ENCODE measurements around the gene USO1. TPM values are rescaled to one million over a fixed set of nuclear protein-coding genes. Genes with fewer than 3 reads are reported as not detected.
"Not testable (repeated sequence)": the region's sequence is repeated elsewhere in the genome, so short reads cannot be mapped to it uniquely, and the experiment has no call there.

Gene USO1
- total RNA-seq, 4 donors from 2014 or later, result 49.0 to 79.2 (median 69.8) TPM

DNA sequence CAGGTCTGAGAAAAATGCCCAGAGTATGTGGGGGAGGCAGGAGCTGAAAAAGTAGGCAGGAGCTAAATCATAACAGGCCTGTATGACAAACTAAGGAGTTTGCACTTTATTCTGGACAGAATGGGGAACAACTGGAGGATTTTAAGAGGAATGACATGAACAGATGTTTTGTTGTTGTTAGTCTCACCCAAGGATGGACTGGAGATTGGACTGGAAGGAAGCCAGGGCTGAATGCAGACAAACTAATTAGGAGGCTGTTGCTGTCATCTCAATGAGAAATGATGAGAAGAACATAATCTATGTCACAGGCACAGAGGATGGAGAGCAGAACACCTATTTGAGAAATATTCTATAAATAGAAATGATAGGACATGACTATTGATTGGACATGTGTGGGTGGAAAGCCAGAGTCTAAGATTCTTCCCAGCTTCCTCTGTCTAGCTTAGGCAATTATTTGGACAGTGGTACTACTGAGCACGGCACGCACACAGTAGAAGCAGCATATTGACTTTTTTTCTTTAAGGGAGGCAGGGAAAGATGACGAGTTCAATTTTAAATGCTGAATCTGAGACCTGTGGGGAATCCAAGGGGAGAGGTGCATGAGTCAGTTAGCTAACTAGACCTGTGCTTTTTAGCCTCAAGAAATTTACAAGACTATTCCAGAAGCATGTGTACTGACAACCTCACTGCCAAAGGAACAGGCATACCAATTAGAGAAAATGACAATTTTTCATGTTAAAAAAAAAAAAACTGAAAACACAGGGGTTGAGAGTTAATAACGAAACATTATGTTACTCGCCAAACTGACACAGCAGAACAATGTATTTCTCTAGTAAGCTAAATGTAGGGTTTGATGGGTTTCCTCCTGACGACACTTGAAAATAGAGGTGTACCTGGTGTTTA lies 963 bp upstream of the USO1 start:
- Histone ChIP-seq H3K27me3 (no peaks in the 10 kb centered on the region), H3K27ac (peak overlapping the region; percentile 97 to 100 (median 100)), H3K9me3 (no peaks in the 10 kb centered on the region), H3K4me3 (peak overlapping the region; percentile 82 to 100 (median 92)), H3K4me1 (peaks cover 10 to 59% (median 29%) of the 10 kb centered on the region in 3 donors), H3K36me3 (no peaks in the 10 kb centered on the region)
- DNase-seq, result no peak
- 0 to 1% methylated on average over 6 of the region's 6 CpGs for WGBS, 2 donors
- TF ChIP-seq, protein P1, sequence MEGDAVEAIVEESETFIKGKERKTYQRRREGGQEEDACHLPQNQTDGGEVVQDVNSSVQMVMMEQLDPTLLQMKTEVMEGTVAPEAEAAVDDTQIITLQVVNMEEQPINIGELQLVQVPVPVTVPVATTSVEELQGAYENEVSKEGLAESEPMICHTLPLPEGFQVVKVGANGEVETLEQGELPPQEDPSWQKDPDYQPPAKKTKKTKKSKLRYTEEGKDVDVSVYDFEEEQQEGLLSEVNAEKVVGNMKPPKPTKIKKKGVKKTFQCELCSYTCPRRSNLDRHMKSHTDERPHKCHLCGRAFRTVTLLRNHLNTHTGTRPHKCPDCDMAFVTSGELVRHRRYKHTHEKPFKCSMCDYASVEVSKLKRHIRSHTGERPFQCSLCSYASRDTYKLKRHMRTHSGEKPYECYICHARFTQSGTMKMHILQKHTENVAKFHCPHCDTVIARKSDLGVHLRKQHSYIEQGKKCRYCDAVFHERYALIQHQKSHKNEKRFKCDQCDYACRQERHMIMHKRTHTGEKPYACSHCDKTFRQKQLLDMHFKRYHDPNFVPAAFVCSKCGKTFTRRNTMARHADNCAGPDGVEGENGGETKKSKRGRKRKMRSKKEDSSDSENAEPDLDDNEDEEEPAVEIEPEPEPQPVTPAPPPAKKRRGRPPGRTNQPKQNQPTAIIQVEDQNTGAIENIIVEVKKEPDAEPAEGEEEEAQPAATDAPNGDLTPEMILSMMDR (IDR thresholded peaks at IDR 0.05), result no peak
- TF ChIP-seq POLR2A (IDR thresholded peaks at IDR 0.05), result no peak
- intact Hi-C loops (cut with DNase I), result loop anchor here (5.0 kb wide), 1 partner anchor 51 kb away; the partner anchor contains the start of gene G3BP2

DNA sequence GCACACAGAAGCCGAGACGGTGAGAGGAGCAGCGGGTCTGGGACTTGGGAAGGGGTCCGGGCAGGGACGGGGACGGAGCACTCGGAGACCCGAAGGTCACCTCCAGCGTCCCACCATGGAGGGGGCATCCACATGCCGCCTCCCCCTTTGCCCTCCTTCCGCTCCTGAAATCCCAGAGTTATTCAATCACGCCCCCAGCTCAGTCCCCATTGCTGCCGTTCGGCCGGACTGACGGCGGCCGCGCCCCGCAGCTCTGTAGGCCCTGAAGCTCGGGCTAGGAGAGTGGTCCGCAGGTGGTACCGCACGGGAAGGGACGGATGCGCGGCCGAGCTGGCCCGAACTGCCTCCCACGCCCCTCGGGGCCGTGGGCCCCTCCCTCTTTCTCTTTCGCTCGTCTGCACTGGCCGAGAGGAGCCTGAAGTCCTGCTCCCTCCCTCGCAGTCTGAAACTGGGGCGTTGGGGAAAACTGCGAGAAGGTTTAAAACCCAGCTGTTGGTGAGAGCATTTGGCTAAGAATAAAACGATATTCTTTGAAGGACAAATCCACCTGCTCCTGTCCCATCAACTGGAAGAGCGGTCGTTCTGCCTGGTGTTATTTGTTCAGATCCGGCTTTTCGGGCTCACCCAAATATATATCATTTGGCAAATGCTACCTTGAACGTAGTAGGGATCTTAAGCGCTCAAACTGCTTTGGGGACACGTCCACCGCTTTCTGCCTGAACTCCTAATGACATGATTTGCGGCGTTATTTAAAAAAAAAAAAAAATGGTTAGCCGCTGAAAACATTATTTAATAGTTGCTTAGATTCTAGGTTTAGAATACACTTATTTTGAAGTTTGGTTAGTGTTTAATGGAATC lies 719 bp downstream of the USO1 start:
- Histone ChIP-seq H3K27ac (peak overlapping the region; percentile 97 to 100 (median 100)), H3K27me3 (no peaks in the 10 kb centered on the region), H3K9me3 (no peaks in the 10 kb centered on the region), H3K4me1 (peaks cover 10 to 71% (median 36%) of the 10 kb centered on the region in 3 donors), H3K36me3 (no peaks in the 10 kb centered on the region), H3K4me3 (peak overlapping the region; percentile 82 to 100 (median 92))
- peak; percentile 11 for DNase-seq
- intact Hi-C loops (cut with DNase I), result loop anchor here (5.0 kb wide), 1 partner anchor 53 kb away; the partner anchor contains the start of gene G3BP2
- 1 to 3% methylated on average over 22 to 23 of the region's 50 CpGs for WGBS, 2 donors
- TF ChIP-seq POLR2A (IDR thresholded peaks at IDR 0.05), result peak in 1 of 4 donors; percentile 33
- TF ChIP-seq, protein P1 (IDR thresholded peaks at IDR 0.05), result no peak

DNA sequence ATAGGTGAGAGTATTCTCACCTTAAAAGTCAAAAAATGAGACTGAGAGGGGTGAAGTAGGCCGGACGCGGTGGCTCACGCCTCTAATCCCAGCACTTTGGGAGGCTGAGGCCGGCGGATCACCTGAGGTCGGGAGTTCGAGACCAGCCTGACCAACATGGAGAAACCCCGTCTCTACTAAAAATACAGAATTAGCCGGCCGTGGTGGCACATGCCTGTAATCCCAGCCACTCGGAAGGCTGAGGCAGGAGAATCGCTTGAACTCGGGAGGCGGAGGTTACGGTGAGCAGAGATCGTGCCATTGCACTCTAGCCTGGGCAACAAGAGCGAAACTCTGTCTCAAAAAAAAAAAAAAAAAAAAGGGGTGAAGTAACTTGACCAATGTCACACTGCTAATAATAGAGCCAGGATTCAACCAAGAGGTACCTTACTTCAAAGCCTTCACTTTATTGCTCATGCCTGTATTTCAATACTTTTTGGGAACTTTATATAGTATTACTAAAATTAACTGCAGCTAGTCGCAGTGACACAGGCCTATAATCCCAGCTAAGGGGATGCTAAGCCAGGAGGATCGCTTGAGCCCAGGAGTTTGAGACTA lies 1.7 kb downstream of the USO1 start:
- peak overlapping the region; percentile 19 to 100 (median 100) for H3K27ac ChIP-seq
- H3K4me3 ChIP-seq, result peak overlapping the region; percentile 82 to 100 (median 92)
- intact Hi-C loops (cut with DNase I); DNase-seq; H3K27me3 ChIP-seq; H3K36me3 ChIP-seq; H3K9me3 ChIP-seq: not testable (repeated sequence)
- peaks cover 10 to 76% (median 38%) of the 10 kb centered on the region in 3 donors for H3K4me1 ChIP-seq
- WGBS, 2 donors, result 61 to 70% methylated on average over 15 to 18 of the region's 20 CpGs

DNA sequence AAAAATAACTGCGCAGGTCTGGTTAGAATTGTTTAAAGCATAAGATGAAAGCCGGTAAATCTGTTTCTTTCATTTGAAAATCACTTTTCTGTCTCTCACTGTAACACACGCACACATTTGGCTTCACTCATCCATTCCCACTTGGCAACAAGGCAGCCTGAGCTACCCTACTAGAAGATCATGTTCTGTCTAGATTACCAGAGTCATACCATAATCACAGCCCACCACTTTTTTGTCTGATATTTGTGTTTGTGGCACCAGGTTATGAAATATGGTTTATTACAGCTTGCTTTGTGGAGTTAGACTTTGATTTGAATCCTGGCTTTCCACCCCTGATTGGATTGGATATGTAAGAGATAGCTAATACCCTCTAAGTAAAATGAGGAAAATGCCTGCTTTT lies 2.2 kb downstream of the USO1 start:
- no peaks in the 10 kb centered on the region for H3K36me3 ChIP-seq
- WGBS, 2 donors, result 48 to 53% methylated on average over 3 of the region's 3 CpGs
- no peaks in the 10 kb centered on the region for H3K27me3 ChIP-seq
- H3K27ac ChIP-seq, result peak overlapping the region in 3 of 4 donors; percentile 17 to 32 (median 19)
- peaks cover 10 to 76% (median 38%) of the 10 kb centered on the region in 3 donors for H3K4me1 ChIP-seq
- peak overlapping the region in 2 of 4 donors; percentile 85 to 99 for H3K4me3 ChIP-seq
- intact Hi-C loops (cut with DNase I), result no loop called here
- no peak for DNase-seq
- TF ChIP-seq, protein P1 (IDR thresholded peaks at IDR 0.05), result no peak
- TF ChIP-seq POLR2A (IDR thresholded peaks at IDR 0.05), result no peak
- H3K9me3 ChIP-seq, result no peaks in the 10 kb centered on the region

DNA sequence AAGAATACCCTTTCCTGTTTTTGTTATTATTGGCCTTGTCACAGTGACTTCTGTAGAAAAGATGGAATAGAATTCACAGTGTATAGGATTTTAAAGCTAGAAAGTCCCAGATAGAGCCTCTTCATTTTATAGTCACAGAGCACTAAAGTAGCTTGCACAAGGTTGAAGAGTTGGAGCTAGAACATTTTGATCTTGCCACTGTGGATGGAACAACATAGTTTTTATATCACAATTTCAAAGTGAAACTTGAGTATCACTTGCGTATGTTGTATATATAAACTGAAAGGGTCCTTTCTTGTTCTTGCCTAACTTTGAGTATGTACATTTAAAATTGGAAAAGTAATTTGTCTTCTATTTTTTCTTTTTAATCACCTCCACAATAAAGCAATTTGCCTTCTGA lies 2.7 kb downstream of the USO1 start:
- Histone ChIP-seq H3K9me3 (no peaks in the 10 kb centered on the region), H3K4me3 (peak overlapping the region in 1 of 4 donors; percentile 85), H3K4me1 (peaks cover 10 to 71% (median 38%) of the 10 kb centered on the region in 3 donors), H3K36me3 (no peaks in the 10 kb centered on the region), H3K27me3 (no peaks in the 10 kb centered on the region), H3K27ac (peak overlapping the region in 3 of 4 donors; percentile 17 to 32 (median 19))
- 65 to 81% methylated on average over 1 of the region's 1 CpG for WGBS, 2 donors
- DNase-seq, result no peak
- TF ChIP-seq, protein P1 (IDR thresholded peaks at IDR 0.05), result no peak
- TF ChIP-seq POLR2A (IDR thresholded peaks at IDR 0.05), result no peak
- intact Hi-C loops (cut with DNase I), result no loop called here
